GM12878 (cell line): ENCODE results near the gene TBXAS1. TPM values are rescaled to one million over a fixed set of nuclear protein-coding genes. Genes with fewer than 3 reads are reported as not detected.

ENCODE experiments used
- ATAC-seq: fragments of 200-7000 bp; cut with Tn5 transposase; 3 replicates; pipeline ENCODE4 v1.9.1; 2020; ENCODE audit warnings: mild to moderate bottlenecking, moderate library complexity
- BruUV-seq: library from RNA; stranded (reverse); fragments of 400-500 nt; replicated peaks from 2 replicates; lab custom pipeline; 2021; lab: Mats Ljungman, UMichigan
- CTCF ChIA-PET: fragments of 300-600 bp; sonication (Branson Sonifier 250); formaldehyde crosslinking; extraction: SDS; loops from one replicate; lab custom pipeline; 2021; ENCODE audit warnings: inconsistent platforms; lab: Yijun Ruan, JAX
- POLR2A ChIA-PET: fragments of 350-600 bp; formaldehyde crosslinking; extraction: SDS; loops from one replicate; lab custom pipeline; 2021; ENCODE audit warnings: inconsistent platforms; lab: Charles Lee
- RAD21 ChIA-PET: fragments of 300-600 bp; sonication (Branson Sonifier 250); formaldehyde crosslinking; loops from one replicate; lab custom pipeline; 2023; ENCODE audit warnings: antibody characterized with exemption; ENCODE audit not compliant: unreplicated experiment; lab: Charles Lee
- SMC1A ChIA-PET: fragments of 300-600 bp; sonication (Branson Sonifier 250); formaldehyde crosslinking; loops from one replicate; lab custom pipeline; 2023; ENCODE audit not compliant: unreplicated experiment, uncharacterized antibody; lab: Charles Lee
- DNase-seq: peaks from one replicate; pipeline ENCODE4 v3.0.0-alpha.2; 2011; ENCODE audit warnings: low read depth, low spot score
- FAIRE-seq: peaks from 3 replicates; lab custom pipeline; 2011; peaks lifted over from hg19 to GRCh38; lab: Jason Lieb, UNC
- H2AFZ ChIP-seq: 2 replicates; pipeline ENCODE4 v1.6.0; 2011; ENCODE audit warnings: low read depth, low read length, control low read depth; ENCODE audit not compliant: control insufficient read depth
- H3K27ac ChIP-seq: 2 replicates; pipeline ENCODE4 v1.5.1; 2011; ENCODE audit warnings: control low read depth; ENCODE audit not compliant: control insufficient read depth, insufficient read depth
- H3K27me3 ChIP-seq, 2 experiments: replicated peaks in 1 of 2; 2 replicates each; pipeline versions ENCODE4 v1.6.0 to v1.6.1; 2011; ENCODE audit warnings: low read length in 1 of 2; ENCODE audit not compliant: control insufficient read depth in 2 of 2, insufficient read depth in 2 of 2
- H3K36me3 ChIP-seq, 2 experiments: 2 replicates each; pipeline ENCODE4 v1.5.1; 2011; ENCODE audit warnings: low read length in 1 of 2; ENCODE audit not compliant: control insufficient read depth in 2 of 2, insufficient read depth in 2 of 2
- H3K4me1 ChIP-seq: 2 replicates; pipeline ENCODE4 v1.6.1; 2011; ENCODE audit warnings: mild to moderate bottlenecking, low read length, moderate library complexity, mixed read lengths; ENCODE audit not compliant: control insufficient read depth, insufficient read depth
- H3K4me2 ChIP-seq: 2 replicates; pipeline ENCODE4 v1.6.0; 2011; ENCODE audit warnings: control low read depth; ENCODE audit not compliant: control insufficient read depth, insufficient read depth
- H3K4me3 ChIP-seq: fragments of 200-600 bp; sonication (generic); 2 replicates; pipeline ENCODE4 v1.5.1; 2016
- H3K79me2 ChIP-seq: 2 replicates; pipeline ENCODE4 v1.6.0; 2011; ENCODE audit warnings: low read length; ENCODE audit not compliant: control insufficient read depth, insufficient read depth
- H3K9ac ChIP-seq: 2 replicates; pipeline ENCODE4 v1.8.0; 2011; ENCODE audit warnings: low read length, control low read depth, mixed read lengths; ENCODE audit not compliant: control insufficient read depth, insufficient read depth
- H3K9me3 ChIP-seq: replicated peaks from 3 replicates; pipeline ENCODE4 v1.5.1; 2011; ENCODE audit warnings: mild to moderate bottlenecking, low read length; ENCODE audit not compliant: control insufficient read depth, insufficient read depth
- H4K20me1 ChIP-seq: 2 replicates; pipeline ENCODE4 v1.6.0; 2011; ENCODE audit not compliant: control insufficient read depth, insufficient read depth
- ATF3 ChIP-seq: IDR thresholded peaks from 2 replicates; pipeline ENCODE4 v1.6.1; 2011; ENCODE audit warnings: low read depth, mild to moderate bottlenecking, low read length, moderate library complexity, borderline replicate concordance; ENCODE audit errors: extremely low read depth
- CREM ChIP-seq: IDR thresholded peaks from 2 replicates; pipeline ENCODE4 v1.6.1; 2014; ENCODE audit warnings: antibody characterized with exemption, low read depth
- ETV6 ChIP-seq, 2 experiments: fragments of 450-650 bp in 1 of 2; IDR thresholded peaks in 1 of 2; conservative IDR thresholded peaks in 1 of 2; 2 replicates each; pipeline ENCODE4 v1.6.1; 2014; ENCODE audit warnings: antibody characterized with exemption in 1 of 2, borderline replicate concordance in 1 of 2, low read depth in 1 of 2, mild to moderate bottlenecking in 1 of 2, moderate library complexity in 1 of 2
- HDGF ChIP-seq: fragments of 450-650 bp; IDR thresholded peaks from 2 replicates; pipeline ENCODE4 v1.6.1; 2016; ENCODE audit warnings: antibody characterized with exemption
- HSF1 ChIP-seq: fragments of 150-350 bp; IDR thresholded peaks from 2 replicates; pipeline ENCODE4 v1.6.1; 2014; ENCODE audit warnings: mild to moderate bottlenecking, low read depth, low read length
- IRF5 ChIP-seq: fragments of 450-650 bp; IDR thresholded peaks from 2 replicates; pipeline ENCODE4 v1.6.1; 2017; ENCODE audit warnings: borderline replicate concordance
- MEF2B ChIP-seq: fragments of 450-650 bp; IDR thresholded peaks from 2 replicates; pipeline ENCODE4 v1.6.1; 2018; ENCODE audit warnings: mild to moderate bottlenecking, moderate library complexity; ENCODE audit not compliant: partially characterized antibody, poor library complexity, severe bottlenecking
- MYC ChIP-seq: IDR thresholded peaks from 2 replicates; pipeline ENCODE4 v1.6.1; 2011; ENCODE audit warnings: mild to moderate bottlenecking, low read length, moderate library complexity, inconsistent platforms; ENCODE audit not compliant: insufficient read depth, insufficient replicate concordance, insufficient read length, severe bottlenecking
- POLR2AphosphoS2 ChIP-seq: IDR thresholded peaks from 2 replicates; pipeline ENCODE4 v1.6.1; 2011; ENCODE audit warnings: low read depth, mild to moderate bottlenecking, low read length, improper control_type of control experiment, moderate library complexity
- TARDBP ChIP-seq: IDR thresholded peaks from 2 replicates; pipeline ENCODE4 v1.6.1; 2016; ENCODE audit warnings: borderline replicate concordance
- YY1 ChIP-seq: IDR thresholded peaks from 2 replicates; pipeline ENCODE4 v1.6.1; 2011; ENCODE audit warnings: low read depth, mild to moderate bottlenecking, low read length
- ZNF274 ChIP-seq: IDR thresholded peaks from one replicate; pipeline ENCODE4 v1.8.0; 2011; ENCODE audit not compliant: insufficient read length, insufficient read depth
- WGBS: methylation state at CpG from one replicate; pipeline ENCODE4 v1.1.6; 2016; ENCODE audit warnings: low lambda C conversion rate; ENCODE audit not compliant: insufficient replicate concordance, insufficient coverage; ENCODE audit errors: missing lambda C conversion rate; 5-methylcytosine and 5-hydroxymethylcytosine counted together
- in situ Hi-C: fragments of 300-500 bp; cut with MboI; formaldehyde crosslinking; loops from 9 replicates; pipeline ENCODE4 v1.14.3; 2018; ENCODE audit warnings: mixed read lengths
- intact Hi-C: fragments of 100-400 bp; cut with micrococcal nuclease; formaldehyde crosslinking; loops from one replicate; pipeline ENCODE4 v1.14.2; 2022; ENCODE audit not compliant: unreplicated experiment
- polyA plus RNA-seq, 11 experiments: library from polyadenylated mRNA; depleted of rRNA in 4 of 11; unstranded in 6 of 11; stranded (reverse) in 5 of 11; fragments of >200 nt; fragmentation: Nextera tagmentation in 4 of 11; fragmentation: Illumina TruSeq in 1 of 11; extraction: Ambion mirVana in 4 of 11; extraction: Trizol in 1 of 11; gene quantifications; 1 replicate in 1 of 11; 2 replicates in 10 of 11; pipeline versions ENCODE4 v1.2.1 to v1.2.3, GENCODE V29; 2011 to 2016; ENCODE audit warnings: inconsistent platforms in 2 of 11, missing spikeins in 2 of 11, low read depth in 1 of 11
- total RNA-seq, 4 experiments: library from RNA; depleted of rRNA in 3 of 4; stranded (reverse); fragments of >200 nt in 3 of 4; fragmentation: Illumina TruSeq in 1 of 4; extraction: Trizol in 1 of 4; gene quantifications; 2 replicates each; pipeline versions ENCODE4 v1.2.1 to v1.2.3, GENCODE V29; 2013 to 2021

Gene TBXAS1
- total and polyA plus RNA-seq, 10 of the 15 experiments (the other 5 are each of a cell fraction or from before 2014, with no cell fraction given): 1.5 to 32.7 (median 16.3) TPM

GRCh38 chr7:139783647-139784385, 45.2 kb upstream of the TBXAS1 start:
- H4K20me1 ChIP-seq: no peaks in the 10 kb centered on the region
- H3K4me1 ChIP-seq: no peaks in the 10 kb centered on the region
- no peaks in the 10 kb centered on the region for H3K79me2 ChIP-seq
- H3K4me3 ChIP-seq: no peak overlapping the region
- intact Hi-C loops (loop anchor here (5.0 kb wide), 1 partner anchor 198 kb away; no protein-coding TSS in a partner anchor), in situ Hi-C loops (no loop called here)
- H3K9me3 ChIP-seq: no peaks in the 10 kb centered on the region
- H3K27me3 ChIP-seq: peaks cover 0 to 6% of the 10 kb centered on the region in 2 experiments; a peak in 2 of 4 replicates
- CTCF ChIA-PET: interaction anchor here (1.0 to 7.5 kb wide), 4 partner anchors 9 to 222 kb away, joined by 3 to 56 read pairs (median 3); no protein-coding TSS in a partner anchor
- H3K36me3 ChIP-seq: no peaks in the 10 kb centered on the region
- FAIRE-seq (no peak), ATAC-seq (peak; percentile 72), DNase-seq (no peak)
- POLR2A ChIA-PET: interaction anchor here (0.6 to 1.8 kb wide), 5 partner anchors 14 to 615 kb away, joined by 3 to 6 read pairs (median 4); partner anchors contain the start of gene SLC37A3
- WGBS: 67% methylated on average over 3 of the region's 3 CpGs
- no peak overlapping the region for H2AFZ ChIP-seq
- no TSS peak for BruUV-seq
- no peak for TF ChIP-seq TARDBP
- no peak for TF ChIP-seq HDGF
- no peak for TF ChIP-seq POLR2AphosphoS2
- TF ChIP-seq YY1: no peak
- TF ChIP-seq MEF2B: no peak
- no peak for TF ChIP-seq HSF1
- TF ChIP-seq MYC: no peak
- no peak for TF ChIP-seq CREM
- TF ChIP-seq ATF3: no peak
- TF ChIP-seq ETV6 (conservative IDR thresholded peaks at IDR 0.05 in 1 of 2, IDR thresholded peaks at IDR 0.05 in 1 of 2; ENCODE audit: borderline replicate concordance in 1 of 2, low read depth in 1 of 2): no peak
- TF ChIP-seq ZNF274: no peak
- TF ChIP-seq IRF5: no peak
- H3K27ac ChIP-seq: no peak overlapping the region
- SMC1A ChIA-PET: interaction anchor here (0.7 to 1.7 kb wide), 4 partner anchors 10 to 133 kb away, joined by 3 to 5 read pairs (median 3); no protein-coding TSS in a partner anchor
- H3K9ac ChIP-seq: no peak overlapping the region
- H3K4me2 ChIP-seq: no peak overlapping the region
- RAD21 ChIA-PET: interaction anchor here (0.7 to 1.1 kb wide), 3 partner anchors 18 to 219 kb away, joined by 3 to 4 read pairs (median 3); no protein-coding TSS in a partner anchor
